Left ventricle myocardium inferior (tissue), 1 donor: Measurements from ENCODE around the gene SYNE1. TPM values are rescaled to one million over a fixed set of nuclear protein-coding genes. Genes with fewer than 3 reads are reported as not detected.

Source experiments
- DNase-seq: peaks from one replicate; pipeline ENCODE4 v3.0.0-alpha.2; 2020
- H3K27ac ChIP-seq: fragments of 200-600 bp; replicated peaks from 2 replicates; pipeline ENCODE4 v1.8.0; 2021
- H3K27me3 ChIP-seq: fragments of 200-600 bp; 2 replicates; pipeline ENCODE4 v1.8.0; 2021; ENCODE audit warnings: low read depth
- H3K36me3 ChIP-seq: fragments of 200-600 bp; 2 replicates; pipeline ENCODE4 v1.8.0; 2021
- H3K4me1 ChIP-seq: fragments of 200-600 bp; 2 replicates; pipeline ENCODE4 v1.8.0; 2021
- H3K4me3 ChIP-seq: fragments of 200-600 bp; 2 replicates; pipeline ENCODE4 v1.8.0; 2021; ENCODE audit warnings: mild to moderate bottlenecking, moderate library complexity
- H3K9me3 ChIP-seq: fragments of 200-600 bp; replicated peaks from 2 replicates; pipeline ENCODE4 v1.8.0; 2021
- CTCF ChIP-seq: fragments of 200-600 bp; IDR thresholded peaks from 2 replicates; pipeline ENCODE4 v1.8.0; 2021; ENCODE audit warnings: antibody characterized with exemption, mild to moderate bottlenecking, borderline replicate concordance
- intact Hi-C: fragments of 100-400 bp; cut with micrococcal nuclease; formaldehyde crosslinking; loops from one replicate; pipeline ENCODE4 v1.11.0; 2022
- total RNA-seq: library from RNA; stranded (reverse); fragmentation: NEBNext Ultra II Directional; extraction: Animal tissue kit (Norgen Biotek cat#: 25700); gene quantifications from one replicate; pipeline ENCODE4 v1.2.1, GENCODE V29; 2021
- donor health status: DM: no; HTN: yes; CAD: no; lungs with severe emphysema.

SYNE1 gene
- total RNA-seq, 1 donor from 2014 or later: 105 TPM

DNA sequence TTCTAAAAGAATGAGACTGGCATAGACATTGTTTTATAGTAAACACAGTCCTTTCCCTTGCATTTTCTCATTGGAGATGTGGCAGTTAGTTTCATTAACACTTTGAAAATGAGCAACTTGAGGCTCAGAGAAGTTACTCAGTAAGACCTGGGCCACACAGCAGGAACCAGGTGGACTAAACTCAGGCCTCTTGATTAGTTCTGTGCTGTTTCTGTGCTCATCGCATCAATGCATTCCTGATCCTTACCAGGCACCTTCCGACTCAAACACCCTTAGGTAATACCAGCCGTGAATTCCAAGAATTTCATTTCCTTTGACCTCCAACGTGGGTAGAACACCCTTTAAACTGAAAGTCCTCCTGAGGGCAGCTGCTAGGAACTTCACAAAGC lies 466.9 kb downstream of the SYNE1 start:
- peak overlapping the region; percentile 64 for H3K27ac ChIP-seq
- DNase-seq: no peak
- peaks cover 68% of the 10 kb centered on the region for H3K4me1 ChIP-seq
- no peak for TF ChIP-seq CTCF
- no peaks in the 10 kb centered on the region for H3K27me3 ChIP-seq
- peaks cover 39% of the 10 kb centered on the region for H3K36me3 ChIP-seq
- intact Hi-C loops: no loop called here
- no peaks in the 10 kb centered on the region for H3K9me3 ChIP-seq
- no peak overlapping the region for H3K4me3 ChIP-seq

GRCh38 chr6:152167641-152168603 lies 469.2 kb downstream of the SYNE1 start:
- Histone ChIP-seq H3K27me3 (no peaks in the 10 kb centered on the region), H3K4me1 (peaks cover 68% of the 10 kb centered on the region), H3K9me3 (no peaks in the 10 kb centered on the region), H3K36me3 (peaks cover 36% of the 10 kb centered on the region), H3K4me3 (peak overlapping the region; percentile 66), H3K27ac (peak overlapping the region; percentile 91)
- intact Hi-C loops: no loop called here
- TF ChIP-seq CTCF: no peak
- DNase-seq: no peak

- peak overlapping the region; percentile 91 for H3K27ac ChIP-seq
- peaks cover 58% of the 10 kb centered on the region for H3K4me1 ChIP-seq
- peaks cover 45% of the 10 kb centered on the region for H3K36me3 ChIP-seq
- H3K27me3 ChIP-seq: no peaks in the 10 kb centered on the region
- intact Hi-C loops: no loop called here
- no peak for TF ChIP-seq CTCF
- no peak for DNase-seq
- H3K4me3 ChIP-seq: peak overlapping the region; percentile 66
- no peaks in the 10 kb centered on the region for H3K9me3 ChIP-seq
Observed at GRCh38 chr6:152166897-152167296, 470.3 kb downstream of the SYNE1 start.

DNA sequence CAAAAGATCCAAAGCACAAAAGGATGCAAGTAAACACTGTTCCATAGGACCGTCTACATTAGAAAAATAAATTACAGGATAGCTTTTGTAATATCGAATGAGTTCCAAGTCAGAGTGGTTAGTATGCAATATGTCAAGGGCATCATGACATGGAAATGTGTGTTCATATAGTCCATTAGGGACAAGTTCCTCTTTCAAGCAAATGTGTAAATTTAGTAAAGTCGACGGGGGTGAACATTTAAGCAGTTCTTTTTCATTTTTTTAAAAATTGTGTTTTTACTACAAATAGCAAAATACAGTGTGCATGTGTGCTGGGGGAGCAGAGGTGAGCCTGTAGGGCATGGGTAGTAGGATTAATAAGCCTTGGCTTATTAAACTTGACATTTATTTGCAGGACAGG lies 470.7 kb downstream of the SYNE1 start:
- peak overlapping the region; percentile 91 for H3K27ac ChIP-seq
- H3K9me3 ChIP-seq: no peaks in the 10 kb centered on the region
- H3K36me3 ChIP-seq: peaks cover 45% of the 10 kb centered on the region
- no peaks in the 10 kb centered on the region for H3K27me3 ChIP-seq
- intact Hi-C loops: no loop called here
- peaks cover 58% of the 10 kb centered on the region for H3K4me1 ChIP-seq
- DNase-seq: no peak
- TF ChIP-seq CTCF: no peak
- peak overlapping the region; percentile 66 for H3K4me3 ChIP-seq

DNA sequence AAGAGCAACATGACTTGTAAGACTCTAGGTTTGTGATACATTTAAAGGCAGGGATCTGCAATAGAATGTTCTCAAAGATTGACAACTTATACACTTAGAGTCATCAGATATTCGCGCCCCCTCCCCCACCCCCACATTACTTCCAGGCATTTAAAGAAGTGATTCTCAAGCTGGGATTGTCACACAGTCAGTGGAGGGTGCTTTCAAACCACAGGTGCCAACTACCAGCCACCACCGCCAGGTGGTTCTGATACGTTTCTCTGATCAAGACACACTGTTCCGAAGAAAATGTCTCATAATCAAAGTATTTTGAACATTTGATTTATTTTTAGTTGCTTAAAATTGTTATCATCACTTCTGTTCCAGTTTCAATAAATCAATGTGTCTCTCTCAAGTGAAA lies 472.2 kb downstream of the SYNE1 start:
- no peak for DNase-seq
- Histone ChIP-seq H3K9me3 (no peaks in the 10 kb centered on the region), H3K36me3 (peaks cover 50% of the 10 kb centered on the region), H3K4me1 (peaks cover 47% of the 10 kb centered on the region), H3K27ac (peak overlapping the region; percentile 91), H3K27me3 (no peaks in the 10 kb centered on the region), H3K4me3 (peak overlapping the region; percentile 66)
- intact Hi-C loops: no loop called here
- peak; percentile 43 for TF ChIP-seq CTCF
